ENCODE data around the gene CCS.
"Not testable (repeated sequence)": the region's sequence is repeated elsewhere in the genome, so short reads cannot be mapped to it uniquely, and the experiment has no call there.

CCS gene

GRCh38 chr11:66592457-66593302 is at the start of gene CCS, which contains the start of gene CCDC87:
CCS (plus strand) TSS chr11:66593185; CDS start chr11:66593262, 77 bp downstream.
CCDC87 (minus strand) TSS chr11:66593063; CDS start chr11:66593015, 48 bp downstream.
- peak within 1 kb of the TSS; percentile 90 for H3K4me3 ChIP-seq (ENCODE audit: low read length)
- DNase-seq (ENCODE audit: low read depth): peak; percentile 92
- peak; percentile 61 for TF ChIP-seq CTCF (conservative IDR thresholded peaks at IDR 0.05; ENCODE audit: low read length)

GRCh38 chr11:66543263-66544107 is 49.5 kb upstream of the CCS start:
- H3K4me3 ChIP-seq (ENCODE audit: low read length): no peak overlapping the region
- TF ChIP-seq CTCF (conservative IDR thresholded peaks at IDR 0.05; ENCODE audit: low read length): peak; percentile 28
- no peak for DNase-seq (ENCODE audit: low read depth)

GRCh38 chr11:66544952-66545351 is 48.0 kb upstream of the CCS start:
- H3K4me3 ChIP-seq (ENCODE audit: low read length): peak overlapping the region; percentile 74
- DNase-seq (ENCODE audit: low read depth): not testable (repeated sequence)

- peak; percentile 97 for DNase-seq (ENCODE audit: low read depth)
- H3K4me3 ChIP-seq (ENCODE audit: low read length): peak within 1 kb of the TSS; percentile 74
- TF ChIP-seq CTCF (conservative IDR thresholded peaks at IDR 0.05; ENCODE audit: low read length): no peak
Observed at GRCh38 chr11:66545701-66546367, 47.2 kb upstream of the CCS start, which contains the start of gene ZDHHC24. ZDHHC24 (minus strand) TSS chr11:66546048; CDS start chr11:66546003, 45 bp downstream.

- no peak for TF ChIP-seq CTCF (conservative IDR thresholded peaks at IDR 0.05; ENCODE audit: low read length)
- DNase-seq (ENCODE audit: low read depth): no peak
- H3K4me3 ChIP-seq (ENCODE audit: low read length): peak within 1 kb of the TSS; percentile 74
Observed at GRCh38 chr11:66546368-66546965, 46.5 kb upstream of the CCS start, which contains the start of gene ACTN3. ACTN3 (plus strand) TSS chr11:66546903; CDS start chr11:66546938, 35 bp downstream.

- no peak overlapping the region for H3K4me3 ChIP-seq (ENCODE audit: low read length)
- TF ChIP-seq CTCF (conservative IDR thresholded peaks at IDR 0.05; ENCODE audit: low read length): no peak
Observed at GRCh38 chr11:66546966-66547661, 45.9 kb upstream of the CCS start.

More at GRCh38 chr11:66546966-66547661, 45.9 kb upstream of the CCS start:
- DNase-seq (ENCODE audit: low read depth): no peak

All from AG10803 (cell line).